Peyer's patch (tissue), 4 donors: Measurements from ENCODE around the gene DNM3.

Source experiments
- CTCF ChIP-seq, 6 experiments: fragments of 450-650 bp in 4 of 6; fragments of 200-600 bp in 2 of 6; sonication (generic) in 1 of 6; IDR thresholded peaks; one replicate each; pipeline ENCODE4 v1.5.1; 2017 to 2019; ENCODE audit warnings: antibody characterized with exemption in 6 of 6, mild to moderate bottlenecking in 3 of 6, moderate library complexity in 1 of 6
- POLR2A ChIP-seq, 2 donors: fragments of 450-650 bp; IDR thresholded peaks; one replicate each; pipeline ENCODE4 v1.5.1; 2017; ENCODE audit warnings: antibody characterized with exemption in 2 of 2, mild to moderate bottlenecking in 2 of 2, moderate library complexity in 2 of 2

- TF ChIP-seq CTCF (IDR thresholded peaks at IDR 0.05) (no peak), POLR2A (IDR thresholded peaks at IDR 0.05) (no peak)
These were observed 434.2 kb downstream of the DNM3 start for GRCh38 chr1:172275478-172275877.
